ENCODE results near the gene MYO18A. TPM values are rescaled to one million over a fixed set of nuclear protein-coding genes. Genes with fewer than 3 reads are reported as not detected.

MYO18A gene
- total and polyA plus RNA-seq, 2 of the 4 experiments (the other 2 are of a cell fraction) = 22.4 to 39.1 TPM

- Histone ChIP-seq H3K23ac (ENCODE audit: low read depth, low read length) (no peak overlapping the region), H2BK120ac (ENCODE audit: low read depth, low read length) (no peak overlapping the region), H3K4me2 (ENCODE audit: low read depth, low read length) (no peak overlapping the region), H2BK5ac (ENCODE audit: low read depth, low read length, poor library complexity, severe bottlenecking) (no peak overlapping the region), H3K36me3 (ENCODE audit: control insufficient read depth, insufficient read depth, low read length) (no peaks in the 10 kb centered on the region), H3K27ac (ENCODE audit: insufficient read depth, low read length) (no peak overlapping the region), H3K9me1 (ENCODE audit: insufficient read depth, low read length) (0 out of 2 replicates have a peak, but pooled peaks cover 2% of the 10 kb centered on the region), H3K56ac (ENCODE audit: extremely low read depth, insufficient read depth, low read length) (no peak overlapping the region), H2AK9ac (replicated peaks; ENCODE audit: low read depth, low read length, poor library complexity) (no peak overlapping the region), H4K91ac (ENCODE audit: insufficient read depth, low read depth, low read length) (no peak overlapping the region), H2BK20ac (ENCODE audit: low read depth, low read length) (no peak overlapping the region), H3K14ac (replicated peaks; ENCODE audit: low read depth, low read length) (no peak overlapping the region), H4K8ac (ENCODE audit: low read depth in 2 of 2, low read length in 2 of 2) (no peak overlapping the region), H3K4me3 (ENCODE audit: insufficient read depth, low read depth, low read length) (no peak overlapping the region), H3K18ac (ENCODE audit: low read depth, low read length) (no peak overlapping the region), H3K9me3 (ENCODE audit: control insufficient read depth, insufficient read depth, low read length) (no peaks in the 10 kb centered on the region), H3K27me3 (ENCODE audit: control insufficient read depth, insufficient read depth, low read length) (peaks cover 13% of the 10 kb centered on the region), H2AFZ (replicated peaks; ENCODE audit: low read length, poor library complexity) (no peak overlapping the region), H2BK15ac (ENCODE audit: low read depth, low read length) (no peak overlapping the region), H4K20me1 (ENCODE audit: insufficient read depth, low read length) (no peaks in the 10 kb centered on the region), H3K9ac (ENCODE audit: low read depth, low read length) (no peak overlapping the region), H3K4me1 (ENCODE audit: control insufficient read depth, insufficient read depth, low read length) (peaks cover 2% of the 10 kb centered on the region; the same call in 1 of the 2 replicates), H3K79me1 (ENCODE audit: low read depth in 1 of 2, low read length in 2 of 2) (no peaks in the 10 kb centered on the region), H3K4ac (ENCODE audit: low read depth, low read length) (no peak overlapping the region), H2AK5ac (ENCODE audit: low read depth, low read length) (no peak overlapping the region), H4K5ac (ENCODE audit: low read depth, low read length) (no peak overlapping the region)
- no peak for TF ChIP-seq BHLHE40 (IDR thresholded peaks at IDR 0.05; ENCODE audit: low read depth, low read length)
- no peak for TF ChIP-seq FOS (IDR thresholded peaks at IDR 0.05; ENCODE audit: low read depth, low read length)
- TF ChIP-seq CTCF (conservative IDR thresholded peaks at IDR 0.05; ENCODE audit: low read depth, low read length) = no peak
- peak; percentile 56; the same call in 1 of the 2 replicates for TF ChIP-seq CEBPB (IDR thresholded peaks at IDR 0.05; ENCODE audit: low read depth, low read length)
- no peak for ATAC-seq (ENCODE audit: low read depth)
- CTCF ChIA-PET = interaction anchor here (1.2 to 1.5 kb wide), 3 partner anchors 13 to 47 kb away, joined by 3 to 4 read pairs (median 4); partner anchors contain the start of gene MYO18A
- intact Hi-C loops (cut with micrococcal nuclease) = no loop called here
- dilution Hi-C loops (cut with HindIII; ENCODE audit: low sequenced_read_pairs, unreplicated experiment) = no loop called here
- no TSS peak for BruUV-seq (replicated peaks)
- POLR2A ChIA-PET (ENCODE audit: unreplicated experiment) = no interaction called here
- WGBS, 2 experiments (ENCODE audit: extremely low coverage in 2 of 2, insufficient read length in 1 of 2) = 79% methylated on average over 4 of the region's 10 CpGs; no CpG with 5 or more reads in 1 of the 2 experiments
- in situ Hi-C loops (cut with MboI; ENCODE audit: low sequenced_read_pairs) = no loop called here
- DNase-seq = no peak
These were observed 15.4 kb upstream of the MYO18A start for GRCh38 chr17:29195465-29196081.

All from IMR-90 (cell line).